ENCODE data around the gene C10orf90. TPM values are rescaled to one million over a fixed set of nuclear protein-coding genes. Genes with fewer than 3 reads are reported as not detected.
A peak's percentile ranks its signal among the peaks of the same experiment; 100 is the strongest.

The C10orf90 gene
- total RNA-seq, 1 donor from 2014 or later, result not detected

- H3K27ac Mint-ChIP-seq (ENCODE audit: unreplicated experiment), result no peak overlapping the region
- no peak for TF ChIP-seq CTCF (IDR thresholded peaks at IDR 0.05; ENCODE audit: unreplicated experiment)
- H3K4me3 Mint-ChIP-seq (ENCODE audit: unreplicated experiment), result no peak overlapping the region
- H3K36me3 Mint-ChIP-seq (ENCODE audit: low read depth, unreplicated experiment), result no peaks in the 10 kb centered on the region
- H3K27me3 Mint-ChIP-seq (ENCODE audit: unreplicated experiment), result no peaks in the 10 kb centered on the region
- no peak for DNase-seq (ENCODE audit: low spot score)
- no peaks in the 10 kb centered on the region for H3K4me1 Mint-ChIP-seq (ENCODE audit: unreplicated experiment)
- no peaks in the 10 kb centered on the region for H3K9me3 Mint-ChIP-seq (ENCODE audit: unreplicated experiment)
These were observed 70.4 kb downstream of the C10orf90 start for GRCh38 chr10:126599949-126600682.

- no peak overlapping the region for H3K4me3 Mint-ChIP-seq (ENCODE audit: unreplicated experiment)
These were observed 72.5 kb downstream of the C10orf90 start for GRCh38 chr10:126598009-126598408.

GRCh38 chr10:126597211-126597610 lies 73.3 kb downstream of the C10orf90 start:
- TF ChIP-seq CTCF (IDR thresholded peaks at IDR 0.05; ENCODE audit: unreplicated experiment), result no peak
- Mint-ChIP-seq H3K9me3 (ENCODE audit: unreplicated experiment) (no peaks in the 10 kb centered on the region), H3K36me3 (ENCODE audit: low read depth, unreplicated experiment) (no peaks in the 10 kb centered on the region), H3K27ac (ENCODE audit: unreplicated experiment) (no peak overlapping the region), H3K4me3 (ENCODE audit: unreplicated experiment) (no peak overlapping the region), H3K4me1 (ENCODE audit: unreplicated experiment) (no peaks in the 10 kb centered on the region), H3K27me3 (ENCODE audit: unreplicated experiment) (no peaks in the 10 kb centered on the region)
- no peak for DNase-seq (ENCODE audit: low spot score)

More at GRCh38 chr10:126598009-126598408, 72.5 kb downstream of the C10orf90 start:
- Mint-ChIP-seq H3K36me3 (ENCODE audit: low read depth, unreplicated experiment) (no peaks in the 10 kb centered on the region), H3K9me3 (ENCODE audit: unreplicated experiment) (no peaks in the 10 kb centered on the region), H3K27me3 (ENCODE audit: unreplicated experiment) (no peaks in the 10 kb centered on the region), H3K27ac (ENCODE audit: unreplicated experiment) (no peak overlapping the region), H3K4me1 (ENCODE audit: unreplicated experiment) (no peaks in the 10 kb centered on the region)
- peak; percentile 67 for DNase-seq (ENCODE audit: low spot score)
- TF ChIP-seq CTCF (IDR thresholded peaks at IDR 0.05; ENCODE audit: unreplicated experiment), result peak; percentile 37

GRCh38 chr10:126596472-126597016 lies 73.9 kb downstream of the C10orf90 start:
- Mint-ChIP-seq H3K36me3 (ENCODE audit: low read depth, unreplicated experiment) (no peaks in the 10 kb centered on the region), H3K4me1 (ENCODE audit: unreplicated experiment) (no peaks in the 10 kb centered on the region), H3K4me3 (ENCODE audit: unreplicated experiment) (no peak overlapping the region), H3K9me3 (ENCODE audit: unreplicated experiment) (no peaks in the 10 kb centered on the region), H3K27ac (ENCODE audit: unreplicated experiment) (no peak overlapping the region), H3K27me3 (ENCODE audit: unreplicated experiment) (no peaks in the 10 kb centered on the region)
- no peak for TF ChIP-seq CTCF (IDR thresholded peaks at IDR 0.05; ENCODE audit: unreplicated experiment)
- DNase-seq (ENCODE audit: low spot score), result no peak

- H3K27me3 Mint-ChIP-seq (ENCODE audit: unreplicated experiment), result no peaks in the 10 kb centered on the region
These were observed 75.3 kb downstream of the C10orf90 start for GRCh38 chr10:126595160-126595559.

More at GRCh38 chr10:126595160-126595559, 75.3 kb downstream of the C10orf90 start:
- Mint-ChIP-seq H3K27ac (ENCODE audit: unreplicated experiment) (no peak overlapping the region), H3K4me1 (ENCODE audit: unreplicated experiment) (no peaks in the 10 kb centered on the region), H3K4me3 (ENCODE audit: unreplicated experiment) (no peak overlapping the region), H3K9me3 (ENCODE audit: unreplicated experiment) (no peaks in the 10 kb centered on the region), H3K36me3 (ENCODE audit: low read depth, unreplicated experiment) (no peaks in the 10 kb centered on the region)
- no peak for DNase-seq (ENCODE audit: low spot score)
- no peak for TF ChIP-seq CTCF (IDR thresholded peaks at IDR 0.05; ENCODE audit: unreplicated experiment)

Measured in endothelial cell (in vitro differentiated cells).